ENCODE measurements around the gene ARL6IP6. TPM values are rescaled to one million over a fixed set of nuclear protein-coding genes. Genes with fewer than 3 reads are reported as not detected.
A peak's percentile ranks its signal among the peaks of the same experiment; 100 is the strongest.
"Not testable (repeated sequence)": the region's sequence is repeated elsewhere in the genome, so short reads cannot be mapped to it uniquely, and the experiment has no call there.

Gene ARL6IP6
- total and polyA plus RNA-seq, 2 of the 13 experiments (the other 11 are each of a cell fraction or from before 2014, with no cell fraction given) = 45.0 to 65.9 TPM

GRCh38 chr2:152720794-152721193 lies 2.4 kb downstream of the ARL6IP6 start (continued):
- peak; percentile 69 for TF ChIP-seq ZNF770 (CRISPR knock-in tag; IDR thresholded peaks at IDR 0.05)

GRCh38 chr2:152722639-152723038 lies 4.2 kb downstream of the ARL6IP6 start:
- WGBS (ENCODE audit: low lambda C conversion rate) = 97% methylated on average over 8 of the region's 8 CpGs
- H3K4me2 ChIP-seq (ENCODE audit: low read depth, low read length); FAIRE-seq; BruUV-seq (replicated peaks); H3K36me3 ChIP-seq (replicated peaks in 1 of 2; ENCODE audit: control insufficient read depth in 1 of 2, insufficient read depth in 2 of 2, low read length in 2 of 2); H3K27me3 ChIP-seq (ENCODE audit: control insufficient read depth in 1 of 2, insufficient read depth in 2 of 2, low read length in 2 of 2); POLR2A ChIA-PET; H3K9me3 ChIP-seq (ENCODE audit: low read length); ATAC-seq; CTCF ChIA-PET (ENCODE audit: low intra/inter-chr PET ratio, low total read pairs); H3K4me3 ChIP-seq (replicated peaks in 1 of 3; ENCODE audit: insufficient read depth in 1 of 3, low read depth in 2 of 3, low read length in 3 of 3); H2AFZ ChIP-seq (ENCODE audit: low read length); intact Hi-C loops (cut with micrococcal nuclease; ENCODE audit: unreplicated experiment); H3K9ac ChIP-seq (ENCODE audit: insufficient read depth, low read depth, low read length); DNase-seq (ENCODE audit: low spot score); H3K27ac ChIP-seq (ENCODE audit: extremely low read length, insufficient read depth, low read length); in situ Hi-C loops (cut with HindIII; ENCODE audit: extremely low pct_ligation_motif_present, low pct_unique_long_range_greater_than_20kb); TF ChIP-seq SOX13 (IDR thresholded peaks at IDR 0.05): not testable (repeated sequence)
- peaks cover 41% of the 10 kb centered on the region for H3K4me1 ChIP-seq (ENCODE audit: insufficient read depth, low read length)
- TF ChIP-seq KDM1A (CRISPR knock-in tag; IDR thresholded peaks at IDR 0.05) = peak; percentile 18; the same call in 1 of the 2 replicates
- 0 out of 2 replicates have a peak, but pooled peaks have one; percentile 18 for TF ChIP-seq POGZ (CRISPR knock-in tag; IDR thresholded peaks at IDR 0.05)
- peak; percentile 47 for TF ChIP-seq TEAD3 (CRISPR knock-in tag; optimal IDR thresholded peaks at IDR 0.05; ENCODE audit: borderline replicate concordance)
- TF ChIP-seq CEBPG (CRISPR knock-in tag; IDR thresholded peaks at IDR 0.05) = peak; percentile 52
- TF ChIP-seq SOX13 (CRISPR knock-in tag; conservative IDR thresholded peaks at IDR 0.05 in 1 of 2, IDR thresholded peaks at IDR 0.05 in 1 of 2) = 0 out of 4 replicates have a peak, but pooled peaks of 1 of the 2 experiments have one; percentile 7
- peak; percentile 94 for TF ChIP-seq ZNF770 (CRISPR knock-in tag; IDR thresholded peaks at IDR 0.05)
- H4K20me1 ChIP-seq (ENCODE audit: insufficient read depth, low read length) = peaks cover 13% of the 10 kb centered on the region
- H3K79me2 ChIP-seq (ENCODE audit: insufficient read depth, low read length) = peaks cover 55% of the 10 kb centered on the region
